Superior temporal gyrus (tissue), 1 donor: ENCODE results near the gene KLHDC9.

Experiments used
- DNase-seq: peaks from one replicate; pipeline ENCODE4 v3.0.0-alpha.2; 2016; ENCODE audit errors: extremely low spot score

Gene KLHDC9

GRCh38 chr1:161076410-161076809 lies 21.8 kb upstream of the KLHDC9 start:
- no peak for DNase-seq

GRCh38 chr1:161077426-161077825 lies 20.7 kb upstream of the KLHDC9 start:
- no peak for DNase-seq

- no peak for DNase-seq
Measured at GRCh38 chr1:161079436-161080110, 18.6 kb upstream of the KLHDC9 start.

GRCh38 chr1:161080441-161081405 lies 17.4 kb upstream of the KLHDC9 start:
- no peak for DNase-seq

GRCh38 chr1:161081519-161081918 lies 16.6 kb upstream of the KLHDC9 start:
- no peak for DNase-seq

GRCh38 chr1:161082483-161082882 lies 15.7 kb upstream of the KLHDC9 start:
- no peak for DNase-seq

- DNase-seq = no peak
Measured at GRCh38 chr1:161082996-161083747, 15.0 kb upstream of the KLHDC9 start.

- no peak for DNase-seq
Measured at GRCh38 chr1:161083748-161084596, 14.2 kb upstream of the KLHDC9 start.

- no peak for DNase-seq
Measured at GRCh38 chr1:161084597-161084988, 13.6 kb upstream of the KLHDC9 start.

GRCh38 chr1:161085165-161085564 lies 13.0 kb upstream of the KLHDC9 start:
- no peak for DNase-seq

- no peak for DNase-seq
Measured at GRCh38 chr1:161086457-161086856, 11.7 kb upstream of the KLHDC9 start.

GRCh38 chr1:161088587-161089110 lies 9.5 kb upstream of the KLHDC9 start:
- no peak for DNase-seq

- DNase-seq = no peak
Measured at GRCh38 chr1:161089251-161089924, 8.8 kb upstream of the KLHDC9 start, which contains the start of gene NECTIN4. TSS of gene NECTIN4 (minus strand) at chr1:161089558. CDS start at chr1:161089296, 262 bp downstream.

GRCh38 chr1:161089938-161090337 lies 8.2 kb upstream of the KLHDC9 start:
- DNase-seq = no peak

GRCh38 chr1:161090617-161091016 lies 7.5 kb upstream of the KLHDC9 start:
- DNase-seq = no peak

GRCh38 chr1:161091093-161091492 lies 7.1 kb upstream of the KLHDC9 start:
- DNase-seq = no peak

GRCh38 chr1:161091796-161092507 lies 6.2 kb upstream of the KLHDC9 start:
- DNase-seq = no peak

GRCh38 chr1:161092621-161093028 lies 5.5 kb upstream of the KLHDC9 start:
- DNase-seq = no peak

GRCh38 chr1:161094481-161094880 lies 3.7 kb upstream of the KLHDC9 start:
- DNase-seq = no peak

GRCh38 chr1:161095230-161095629 lies 2.9 kb upstream of the KLHDC9 start:
- DNase-seq = no peak
